Spinal cord (tissue), 10 donors: ENCODE measurements around the gene NHERF2. TPM values are rescaled to one million over a fixed set of nuclear protein-coding genes. Genes with fewer than 3 reads are reported as not detected.

ENCODE experiments used
- DNase-seq, 6 donors: peaks; one replicate each; pipeline versions ENCODE4 v3.0.0 to v3.0.0-alpha.2; 2013 to 2015; ENCODE audit warnings: low spot score in 6 of 6, low read depth in 4 of 6
- H3K27ac ChIP-seq: one replicate; pipeline ENCODE4 v1.5.1; 2013; ENCODE audit warnings: low read depth, low read length, control low read depth
- H3K27me3 ChIP-seq: one replicate; pipeline ENCODE4 v1.6.1; 2013; ENCODE audit warnings: low read length; ENCODE audit not compliant: control insufficient read depth, insufficient read depth
- H3K36me3 ChIP-seq: one replicate; pipeline ENCODE4 v1.6.1; 2013; ENCODE audit warnings: low read length; ENCODE audit not compliant: control insufficient read depth, insufficient read depth
- H3K4me1 ChIP-seq: one replicate; pipeline ENCODE4 v1.6.1; 2013; ENCODE audit warnings: low read length; ENCODE audit not compliant: control insufficient read depth, insufficient read depth
- H3K4me3 ChIP-seq: one replicate; pipeline ENCODE4 v1.5.1; 2013; ENCODE audit warnings: low read depth, low read length, control low read depth
- H3K9me3 ChIP-seq: one replicate; pipeline ENCODE4 v1.6.1; 2013; ENCODE audit warnings: low read length; ENCODE audit not compliant: control insufficient read depth, insufficient read depth
- WGBS: methylation state at CpG from one replicate; pipeline ENCODE4 v1.1.5; 2013; ENCODE audit warnings: missing lambda C conversion rate; ENCODE audit not compliant: insufficient coverage; 5-methylcytosine and 5-hydroxymethylcytosine counted together
- polyA plus RNA-seq, 2 donors: library from polyadenylated mRNA; unstranded; fragments of 120-200 nt; gene quantifications; one replicate each; pipeline ENCODE4 v1.2.1, GENCODE V29; 2013; ENCODE audit not compliant: insufficient read length in 2 of 2
- total RNA-seq, 2 donors: library from RNA; depleted of rRNA in 1 of 2; stranded (reverse); fragments of 120-200 nt in 1 of 2; fragments of >200 nt in 1 of 2; gene quantifications; one replicate each; pipeline versions ENCODE4 v1.2.3 to v1.2.4, GENCODE V29; 2013 to 2014
- donor health status: healthy.

NHERF2 gene
- total and polyA plus RNA-seq, 4 donors: 25.6 to 95.7 (median 67.8) TPM

- Histone ChIP-seq H3K27ac (no peak overlapping the region), H3K27me3 (no peaks in the 10 kb centered on the region), H3K9me3 (no peaks in the 10 kb centered on the region), H3K36me3 (peaks cover 87% of the 10 kb centered on the region), H3K4me1 (peaks cover 13% of the 10 kb centered on the region), H3K4me3 (no peak overlapping the region)
- 93% methylated on average over 34 of the region's 39 CpGs for WGBS
- DNase-seq: no peak
Measured at GRCh38 chr16:1998852-1999801, 27.6 kb upstream of the NHERF2 start.

- peaks cover 94% of the 10 kb centered on the region for H3K36me3 ChIP-seq
- H3K27me3 ChIP-seq: no peaks in the 10 kb centered on the region
- H3K4me3 ChIP-seq: no peak overlapping the region
- H3K27ac ChIP-seq: no peak overlapping the region
- peaks cover 21% of the 10 kb centered on the region for H3K4me1 ChIP-seq
- no peak for DNase-seq
- 92% methylated on average over 24 of the region's 28 CpGs for WGBS
- no peaks in the 10 kb centered on the region for H3K9me3 ChIP-seq
Measured at GRCh38 chr16:1999866-2000514, 26.7 kb upstream of the NHERF2 start.

DNA sequence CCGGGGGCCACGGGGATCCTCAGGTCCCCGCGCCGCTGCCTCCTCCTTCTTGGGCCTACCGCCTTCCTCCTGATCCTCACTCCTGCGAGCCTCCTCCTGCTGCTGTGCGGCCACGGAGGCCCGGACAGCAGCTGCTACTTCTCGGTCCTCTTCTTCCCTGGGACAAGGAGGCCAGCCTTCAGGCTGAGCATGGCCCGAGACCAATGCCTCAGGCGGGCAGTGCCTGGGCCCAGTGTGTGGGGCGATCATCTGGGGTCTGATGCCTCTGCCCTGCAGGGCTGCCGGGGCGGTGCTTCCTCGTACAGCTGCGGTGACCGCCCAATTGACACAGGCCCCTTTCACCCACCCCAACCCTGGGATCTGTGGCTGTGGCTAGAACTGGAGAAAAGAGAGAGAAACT is 25.7 kb upstream of the NHERF2 start:
- H3K4me3 ChIP-seq: no peak overlapping the region
- H3K9me3 ChIP-seq: no peaks in the 10 kb centered on the region
- H3K4me1 ChIP-seq: peaks cover 32% of the 10 kb centered on the region
- DNase-seq: no peak
- 93% methylated on average over 11 of the region's 19 CpGs for WGBS
- no peak overlapping the region for H3K27ac ChIP-seq
- H3K27me3 ChIP-seq: no peaks in the 10 kb centered on the region
- H3K36me3 ChIP-seq: peaks cover 99% of the 10 kb centered on the region

DNA sequence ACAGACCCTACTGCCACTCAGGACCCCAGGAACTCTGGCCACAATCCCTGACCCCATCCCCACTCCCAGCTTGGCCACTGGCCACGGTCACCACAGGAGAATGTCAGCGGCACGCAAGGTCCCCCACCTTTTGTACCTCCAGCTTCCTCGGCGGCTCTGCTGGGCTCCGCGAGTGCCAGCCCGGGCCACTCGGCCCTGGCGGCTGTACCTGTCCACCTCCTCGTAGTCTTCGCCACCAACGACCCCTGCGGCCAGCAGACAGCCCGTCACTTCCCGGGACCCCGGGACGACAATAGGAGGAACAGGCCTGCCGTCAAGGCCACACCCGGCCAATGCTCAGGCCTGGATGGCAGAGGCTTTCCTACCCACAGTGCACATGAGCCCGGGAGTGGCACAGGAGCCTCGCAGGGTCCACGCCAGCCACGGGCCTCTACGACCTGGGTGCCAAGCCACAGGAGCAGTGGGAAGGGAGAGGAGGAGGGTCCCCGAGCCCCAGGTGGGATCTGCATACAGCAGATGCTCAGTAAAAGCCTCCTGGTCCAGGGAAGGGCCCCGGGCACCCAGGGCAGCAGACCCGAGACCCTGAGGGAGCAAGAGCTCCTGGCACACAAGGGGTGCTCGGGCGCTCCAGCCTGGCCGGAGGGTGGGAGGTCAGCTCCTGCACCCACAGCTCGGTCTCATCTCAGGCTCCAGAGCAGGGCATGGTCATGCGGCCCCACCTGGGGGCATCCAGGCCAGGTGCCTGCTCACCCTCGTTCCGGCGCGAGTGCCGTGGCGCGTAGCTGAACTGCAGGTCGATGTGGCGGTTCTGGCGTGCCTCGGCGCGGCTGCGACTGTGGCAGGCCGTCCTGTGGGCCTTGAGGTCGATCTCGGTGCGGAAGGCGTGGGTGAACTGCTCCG is 25.0 kb upstream of the NHERF2 start:
- no peak overlapping the region for H3K27ac ChIP-seq

DNA sequence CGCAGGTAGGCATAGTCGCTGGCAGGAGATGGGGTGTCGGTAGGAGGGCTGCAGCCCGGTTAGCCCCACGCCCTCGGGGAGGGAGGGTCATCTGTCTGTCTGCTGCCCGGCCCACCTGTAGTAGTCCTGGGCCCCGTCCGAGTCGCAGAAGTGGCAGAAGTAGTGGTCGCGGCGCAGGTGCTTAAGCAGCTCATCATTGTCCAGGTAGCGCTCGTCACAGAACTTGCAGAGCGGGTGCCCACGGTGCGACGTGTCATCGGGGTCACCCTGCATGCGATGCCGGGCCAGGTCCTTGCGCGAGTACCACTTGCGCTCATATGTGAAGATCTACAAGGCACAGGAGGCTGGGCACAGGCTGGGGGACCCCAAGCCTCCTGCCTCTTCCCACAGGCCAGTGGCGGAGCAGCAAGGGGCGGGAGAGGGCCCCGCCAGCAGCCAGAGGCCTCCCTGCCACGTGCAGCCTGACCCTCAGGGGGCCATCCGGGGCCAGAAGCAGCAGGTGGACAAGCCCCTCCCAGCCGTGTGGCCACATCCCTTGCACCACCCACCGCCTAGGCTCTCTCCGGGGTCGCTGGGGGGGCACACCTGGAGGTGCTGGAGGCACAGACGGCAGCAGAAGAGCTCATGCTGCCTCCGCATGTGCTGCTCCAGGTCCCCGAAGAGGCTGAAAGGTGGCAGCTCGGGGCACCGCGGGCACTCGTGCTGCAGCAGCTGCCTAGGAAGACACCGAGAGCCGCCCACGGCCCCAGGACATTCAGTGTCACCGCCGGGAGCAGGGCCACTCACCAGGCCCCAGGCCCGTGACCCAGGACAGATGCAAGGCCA is 24.1 kb upstream of the NHERF2 start:
- DNase-seq: no peak
- H3K4me1 ChIP-seq: peaks cover 46% of the 10 kb centered on the region
- peaks cover 100% of the 10 kb centered on the region for H3K36me3 ChIP-seq
- WGBS: 90% methylated on average over 47 of the region's 47 CpGs
- H3K9me3 ChIP-seq: no peaks in the 10 kb centered on the region
- H3K27me3 ChIP-seq: no peaks in the 10 kb centered on the region
- H3K27ac ChIP-seq: no peak overlapping the region
- no peak overlapping the region for H3K4me3 ChIP-seq

More for the DNA sequence above, 25.0 kb upstream of the NHERF2 start:
- no peak for DNase-seq
- Histone ChIP-seq H3K4me3 (no peak overlapping the region), H3K27me3 (no peaks in the 10 kb centered on the region), H3K36me3 (peaks cover 99% of the 10 kb centered on the region), H3K4me1 (peaks cover 37% of the 10 kb centered on the region), H3K9me3 (no peaks in the 10 kb centered on the region)
- WGBS: 95% methylated on average over 53 of the region's 53 CpGs

DNA sequence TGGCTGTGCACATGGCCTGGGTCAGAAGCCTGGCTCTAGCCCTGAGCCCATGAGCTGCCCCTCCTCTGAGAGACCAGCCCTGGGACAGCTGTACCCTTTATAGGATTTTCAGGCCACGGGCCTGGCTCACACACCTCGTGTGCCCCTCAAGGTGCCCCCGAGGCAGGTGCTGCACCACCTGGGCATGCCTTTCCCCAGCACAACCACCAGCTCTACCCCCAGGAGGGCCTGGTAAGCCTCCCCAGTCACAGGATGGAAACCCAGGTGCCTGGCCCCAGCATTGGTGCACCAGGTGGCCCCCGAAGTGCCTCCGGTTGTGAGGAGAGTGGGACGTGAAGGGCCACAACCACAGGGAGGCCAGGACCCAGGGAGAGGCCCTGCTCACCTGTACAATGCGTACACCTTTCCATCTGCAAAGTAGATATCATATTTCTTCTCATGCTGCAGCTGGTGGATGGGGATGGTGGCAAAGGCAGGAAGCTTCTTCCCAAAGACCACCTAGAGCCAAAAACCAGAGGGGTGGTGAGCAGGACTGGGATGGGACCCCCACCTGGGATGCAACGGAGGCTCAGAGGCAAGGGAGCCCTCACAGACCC is 23.4 kb upstream of the NHERF2 start:
- Histone ChIP-seq H3K36me3 (peaks cover 100% of the 10 kb centered on the region), H3K4me1 (peaks cover 50% of the 10 kb centered on the region), H3K27me3 (no peaks in the 10 kb centered on the region), H3K27ac (no peak overlapping the region), H3K4me3 (no peak overlapping the region), H3K9me3 (no peaks in the 10 kb centered on the region)
- DNase-seq: no peak
- whole genome bisulfite sequencing: 91% methylated on average over 6 of the region's 8 CpGs

DNA sequence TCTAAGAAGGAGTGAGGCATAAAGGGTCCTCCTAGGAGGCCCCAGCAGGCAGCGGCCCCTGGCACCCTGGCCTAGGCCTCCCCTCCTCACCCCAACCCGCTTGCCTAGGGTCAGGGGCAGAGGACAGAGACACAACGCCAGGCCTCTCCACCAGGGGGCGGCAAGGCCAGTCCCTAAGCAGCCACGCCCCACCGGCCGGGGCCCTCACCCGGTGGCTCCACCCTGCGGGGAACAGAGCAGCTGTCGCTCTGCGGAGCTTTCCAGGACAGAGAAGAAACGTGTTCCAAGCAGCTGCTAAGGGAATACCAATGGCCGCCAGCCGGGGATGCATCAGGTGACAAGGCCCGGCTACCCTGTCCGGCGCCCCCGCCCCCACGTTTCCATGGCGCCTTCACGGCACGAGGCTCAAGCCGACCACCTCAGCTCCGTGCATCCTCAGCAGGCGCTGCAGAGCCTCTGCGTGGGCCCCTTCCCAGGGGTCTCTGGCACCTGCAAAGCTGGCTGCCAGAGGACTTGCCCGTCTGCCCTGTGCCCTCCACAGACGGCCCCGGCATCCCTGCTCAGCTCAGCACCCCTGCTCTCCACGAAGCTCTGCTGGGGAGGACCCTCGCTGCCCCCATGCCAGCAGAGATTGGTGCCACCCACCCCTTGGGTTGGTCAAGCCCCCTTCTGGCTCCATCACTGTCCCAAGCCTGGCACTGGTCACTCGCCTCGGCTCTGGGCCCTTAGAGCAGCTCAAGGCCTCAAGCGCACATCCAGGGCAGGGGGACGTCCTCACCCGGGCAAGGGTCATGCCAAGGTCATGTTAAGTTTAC is 22.7 kb upstream of the NHERF2 start:
- DNase-seq: peak in 2 of 6 donors; percentile 74 to 82
- 23% methylated on average over 36 of the region's 36 CpGs for WGBS
- H3K27me3 ChIP-seq: no peaks in the 10 kb centered on the region
- H3K4me3 ChIP-seq: no peak overlapping the region
- no peak overlapping the region for H3K27ac ChIP-seq
- peaks cover 95% of the 10 kb centered on the region for H3K36me3 ChIP-seq
- H3K4me1 ChIP-seq: peaks cover 57% of the 10 kb centered on the region
- H3K9me3 ChIP-seq: no peaks in the 10 kb centered on the region

DNA sequence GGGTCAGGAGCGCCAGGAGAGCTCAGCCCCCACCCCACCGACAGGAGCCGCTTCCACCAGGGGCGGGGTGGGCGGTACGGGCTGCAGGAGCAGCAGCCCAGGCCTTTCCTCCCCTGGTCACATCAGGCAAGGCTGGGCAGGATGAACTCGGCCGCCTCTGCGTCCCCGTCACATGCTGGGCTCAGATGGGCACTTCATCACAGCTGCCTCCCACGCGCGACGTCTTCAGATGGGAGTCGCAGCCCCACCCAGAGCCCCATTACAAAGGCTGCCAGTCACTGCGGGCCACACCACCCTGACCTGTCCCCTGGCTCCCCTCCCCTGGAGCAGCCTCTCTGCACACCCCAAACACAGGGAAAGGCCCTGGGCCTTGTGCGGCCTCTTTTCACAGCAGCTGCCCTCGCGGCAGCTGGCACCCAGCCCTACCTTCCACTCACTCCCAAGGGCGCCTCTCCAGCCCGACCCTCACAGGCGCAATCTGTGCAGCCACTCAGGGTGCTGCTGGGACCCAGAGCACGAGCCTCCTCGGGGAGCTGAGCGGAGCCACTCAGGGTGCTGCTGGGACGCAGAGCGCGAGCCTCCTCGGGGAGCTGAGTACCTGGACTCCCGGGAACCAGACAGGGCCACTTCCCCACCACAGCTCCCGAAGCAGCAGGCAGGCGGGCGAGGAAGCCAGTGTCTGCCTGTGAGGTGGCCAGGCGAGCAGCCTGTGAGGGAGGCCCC is 21.7 kb upstream of the NHERF2 start:
- Histone ChIP-seq H3K9me3 (no peaks in the 10 kb centered on the region), H3K27ac (no peak overlapping the region), H3K36me3 (peaks cover 86% of the 10 kb centered on the region), H3K4me1 (peaks cover 57% of the 10 kb centered on the region), H3K27me3 (no peaks in the 10 kb centered on the region), H3K4me3 (no peak overlapping the region)
- DNase-seq: no peak
- WGBS: 67% methylated on average over 32 of the region's 34 CpGs
